ENCODE measurements around the gene NRP1.

Gene NRP1

DNA sequence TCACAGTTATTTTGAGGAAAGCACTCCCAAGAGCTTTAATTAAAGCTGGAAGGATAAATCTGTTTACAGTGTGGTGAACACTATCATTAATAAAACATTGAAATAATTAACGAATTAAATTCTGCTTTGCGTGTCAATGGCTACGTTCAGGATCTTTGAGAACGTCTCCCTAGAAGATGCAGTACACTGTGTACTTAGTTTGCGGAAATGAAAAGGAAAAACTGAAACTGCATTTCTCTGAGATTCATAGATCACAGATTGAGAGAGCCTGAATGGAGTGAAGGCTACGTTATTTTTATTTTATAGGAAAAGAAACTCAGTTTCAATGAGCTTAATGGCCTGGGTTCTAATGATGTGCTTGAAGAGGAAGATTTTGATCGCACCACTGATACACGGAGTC is 85.3 kb downstream of the NRP1 start:
- Histone ChIP-seq H3K27ac (ENCODE audit: low read length) (no peak overlapping the region), H3K9ac (ENCODE audit: low read length in 2 of 2) (no peak overlapping the region), H3K27me3 (ENCODE audit: control insufficient read depth in 1 of 2, insufficient read depth in 2 of 2, low read length in 2 of 2) (no peaks in the 10 kb centered on the region), H3K9me3 (ENCODE audit: control insufficient read depth in 2 of 2, low read length in 2 of 2) (no peaks in the 10 kb centered on the region), H3K36me3 (ENCODE audit: control insufficient read depth in 2 of 2, insufficient read depth in 2 of 2, low read length in 2 of 2) (peaks cover 18 to 36% of the 10 kb centered on the region in 2 donors), H3K4me1 (ENCODE audit: control insufficient read depth, insufficient read depth, low read length) (no peaks in the 10 kb centered on the region), H3K4me3 (ENCODE audit: low read length in 2 of 2) (no peak overlapping the region)

DNA sequence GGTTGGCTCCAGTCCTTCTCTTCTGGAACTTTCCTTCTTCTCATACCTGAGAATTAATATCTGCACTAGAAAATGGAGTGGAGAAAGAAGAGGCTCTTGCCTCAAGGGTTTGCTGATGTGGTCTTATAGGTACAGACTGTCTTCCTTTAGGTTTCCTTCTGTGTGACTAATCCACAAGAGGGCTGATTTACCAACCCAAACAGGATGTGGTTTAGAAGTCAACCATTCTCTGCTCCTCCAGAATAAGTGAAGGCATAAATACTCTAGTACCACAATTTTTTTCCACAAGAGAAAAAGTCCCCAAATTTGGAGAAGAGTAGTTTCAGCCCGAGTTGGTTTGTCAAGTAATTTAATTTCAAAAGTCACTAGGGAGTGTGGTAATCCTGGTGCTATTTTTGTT is 85.8 kb downstream of the NRP1 start:
- H3K27ac ChIP-seq (ENCODE audit: low read length) = no peak overlapping the region
- H3K27me3 ChIP-seq (ENCODE audit: control insufficient read depth in 1 of 2, insufficient read depth in 2 of 2, low read length in 2 of 2) = no peaks in the 10 kb centered on the region
- no peak overlapping the region for H3K9ac ChIP-seq (ENCODE audit: low read length in 2 of 2)
- no peaks in the 10 kb centered on the region for H3K4me1 ChIP-seq (ENCODE audit: control insufficient read depth, insufficient read depth, low read length)
- peaks cover 18 to 31% of the 10 kb centered on the region in 2 donors for H3K36me3 ChIP-seq (ENCODE audit: control insufficient read depth in 2 of 2, insufficient read depth in 2 of 2, low read length in 2 of 2)
- H3K9me3 ChIP-seq (ENCODE audit: control insufficient read depth in 2 of 2, low read length in 2 of 2) = no peaks in the 10 kb centered on the region
- no peak overlapping the region for H3K4me3 ChIP-seq (ENCODE audit: low read length in 2 of 2)

DNA sequence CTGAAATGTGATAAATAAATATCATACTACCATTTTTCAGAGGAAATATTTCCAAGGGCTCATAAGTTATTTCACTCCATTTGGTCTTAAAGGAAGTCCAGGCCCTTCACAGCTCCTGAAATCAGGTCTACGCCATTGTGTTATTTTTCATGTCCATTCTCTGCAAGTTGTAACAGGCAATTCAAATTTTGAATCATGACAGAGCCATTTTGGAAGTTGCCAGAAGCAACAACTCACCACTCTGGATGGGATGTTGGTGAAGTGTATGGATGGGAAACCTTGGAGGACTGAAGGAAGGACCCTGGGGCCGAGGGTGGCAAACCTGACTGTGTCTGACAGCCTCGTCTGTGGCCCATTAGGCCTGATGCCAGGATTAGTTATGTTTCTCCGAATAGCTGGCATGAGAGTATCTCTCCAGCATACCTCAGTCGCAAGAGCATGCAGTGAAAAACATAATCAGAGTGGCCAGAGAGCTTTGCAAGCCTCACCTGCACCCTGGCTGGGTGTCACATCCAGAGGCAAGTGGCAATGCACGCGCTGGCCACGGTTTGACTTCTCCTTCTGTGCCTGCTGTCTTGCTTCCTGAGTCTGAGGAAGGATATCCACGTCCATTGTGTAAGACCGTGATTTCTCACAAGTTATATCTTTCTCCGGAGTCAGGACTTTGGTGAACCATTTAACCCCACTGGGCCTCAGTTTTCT is 87.1 kb downstream of the NRP1 start:
- Histone ChIP-seq H3K9me3 (ENCODE audit: control insufficient read depth in 2 of 2, low read length in 2 of 2) (no peaks in the 10 kb centered on the region), H3K4me1 (ENCODE audit: control insufficient read depth, insufficient read depth, low read length) (no peaks in the 10 kb centered on the region), H3K27ac (ENCODE audit: low read length) (no peak overlapping the region), H3K4me3 (ENCODE audit: low read length in 2 of 2) (no peak overlapping the region), H3K36me3 (ENCODE audit: control insufficient read depth in 2 of 2, insufficient read depth in 2 of 2, low read length in 2 of 2) (peaks cover 16 to 21% of the 10 kb centered on the region in 2 donors), H3K9ac (ENCODE audit: low read length in 2 of 2) (no peak overlapping the region), H3K27me3 (ENCODE audit: control insufficient read depth in 1 of 2, insufficient read depth in 2 of 2, low read length in 2 of 2) (no peaks in the 10 kb centered on the region)

DNA sequence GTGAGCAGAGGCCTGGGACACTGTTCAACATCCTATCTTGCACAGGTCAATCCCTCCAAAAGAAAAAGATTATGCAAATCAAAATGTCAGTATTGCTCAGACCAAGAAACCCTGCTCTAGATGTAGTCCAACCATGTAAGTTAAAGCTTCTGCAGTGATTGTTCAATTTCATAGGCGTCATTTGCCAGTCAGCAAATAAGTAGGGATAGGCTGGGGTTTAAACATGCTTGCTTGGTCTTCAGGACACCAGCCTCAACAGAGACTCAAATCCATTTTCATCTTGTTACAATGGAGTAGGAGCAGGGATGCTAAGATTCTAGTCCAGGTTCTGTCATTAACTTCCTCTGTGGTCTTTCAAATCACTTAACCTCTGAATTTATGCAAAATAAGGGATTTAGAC is 89.1 kb downstream of the NRP1 start:
- H3K4me3 ChIP-seq (ENCODE audit: low read length in 2 of 2) = no peak overlapping the region
- H3K9ac ChIP-seq (ENCODE audit: low read length in 2 of 2) = no peak overlapping the region
- no peak overlapping the region for H3K27ac ChIP-seq (ENCODE audit: low read length)
- no peaks in the 10 kb centered on the region for H3K27me3 ChIP-seq (ENCODE audit: control insufficient read depth in 1 of 2, insufficient read depth in 2 of 2, low read length in 2 of 2)
- peaks cover 2 to 14% of the 10 kb centered on the region in 2 donors for H3K36me3 ChIP-seq (ENCODE audit: control insufficient read depth in 2 of 2, insufficient read depth in 2 of 2, low read length in 2 of 2)
- H3K9me3 ChIP-seq (ENCODE audit: control insufficient read depth in 2 of 2, low read length in 2 of 2) = no peaks in the 10 kb centered on the region
- no peaks in the 10 kb centered on the region for H3K4me1 ChIP-seq (ENCODE audit: control insufficient read depth, insufficient read depth, low read length)

DNA sequence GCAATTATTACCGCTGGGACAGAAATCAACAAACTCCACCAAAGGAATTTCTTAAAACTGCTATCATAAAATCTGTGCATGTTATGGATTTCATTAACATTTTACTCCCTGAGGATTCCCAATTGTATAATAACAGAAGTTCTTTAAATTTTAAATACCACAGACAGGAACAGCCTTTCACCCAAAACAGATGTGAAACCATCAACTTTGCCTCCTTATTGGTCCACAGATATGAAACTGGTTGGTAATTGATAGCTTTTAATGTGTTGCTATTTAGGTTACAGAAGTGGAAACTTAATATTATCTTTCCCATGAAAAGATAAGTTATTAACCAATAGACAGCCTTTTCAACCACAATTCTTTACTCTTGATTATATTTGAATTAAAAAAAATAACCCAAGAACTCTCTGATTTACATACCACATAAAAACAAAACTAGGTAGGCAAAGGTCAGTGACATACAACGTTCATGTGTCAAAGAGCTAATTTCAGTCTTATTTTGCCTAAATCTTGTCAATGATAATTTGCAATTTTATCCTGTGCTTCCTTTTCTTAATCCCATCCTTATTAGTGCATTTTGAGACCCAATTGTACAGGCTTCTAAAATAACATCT is 90.0 kb downstream of the NRP1 start:
- H3K36me3 ChIP-seq (ENCODE audit: control insufficient read depth in 2 of 2, insufficient read depth in 2 of 2, low read length in 2 of 2) = peaks cover 0 to 9% of the 10 kb centered on the region in 2 donors

DNA sequence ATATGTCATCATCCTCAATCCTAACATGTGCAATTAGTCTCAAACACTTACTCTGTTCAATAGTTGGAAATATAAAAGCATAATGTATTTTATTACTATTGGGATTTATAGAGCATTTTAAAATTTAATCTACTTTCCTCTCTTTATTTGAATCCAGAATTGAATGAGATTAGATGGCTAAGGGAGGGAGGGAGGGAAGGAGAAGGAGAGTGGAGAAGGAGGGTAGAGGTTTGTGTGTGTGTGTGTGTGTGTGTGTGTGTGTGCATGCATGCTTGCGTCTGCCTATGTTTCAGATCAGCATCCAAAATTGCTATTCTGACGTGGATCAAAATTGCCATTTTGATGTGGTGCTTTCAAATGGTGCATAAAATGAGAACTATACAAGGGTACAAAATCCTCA is 90.8 kb downstream of the NRP1 start:
- H3K36me3 ChIP-seq (ENCODE audit: control insufficient read depth in 2 of 2, insufficient read depth in 2 of 2, low read length in 2 of 2) = peaks cover 0 to 9% of the 10 kb centered on the region in 2 donors
- no peaks in the 10 kb centered on the region for H3K4me1 ChIP-seq (ENCODE audit: control insufficient read depth, insufficient read depth, low read length)
- no peak overlapping the region for H3K4me3 ChIP-seq (ENCODE audit: low read length in 2 of 2)
- H3K27me3 ChIP-seq (ENCODE audit: control insufficient read depth in 1 of 2, insufficient read depth in 2 of 2, low read length in 2 of 2) = no peaks in the 10 kb centered on the region
- H3K9me3 ChIP-seq (ENCODE audit: control insufficient read depth in 2 of 2, low read length in 2 of 2) = no peaks in the 10 kb centered on the region
- H3K9ac ChIP-seq (ENCODE audit: low read length in 2 of 2) = no peak overlapping the region
- no peak overlapping the region for H3K27ac ChIP-seq (ENCODE audit: low read length)

More for the DNA sequence above, 90.0 kb downstream of the NRP1 start:
- Histone ChIP-seq H3K4me1 (ENCODE audit: control insufficient read depth, insufficient read depth, low read length) (no peaks in the 10 kb centered on the region), H3K9me3 (ENCODE audit: control insufficient read depth in 2 of 2, low read length in 2 of 2) (no peaks in the 10 kb centered on the region), H3K27ac (ENCODE audit: low read length) (no peak overlapping the region), H3K9ac (ENCODE audit: low read length in 2 of 2) (no peak overlapping the region), H3K4me3 (ENCODE audit: low read length in 2 of 2) (no peak overlapping the region), H3K27me3 (ENCODE audit: control insufficient read depth in 1 of 2, insufficient read depth in 2 of 2, low read length in 2 of 2) (no peaks in the 10 kb centered on the region)

DNA sequence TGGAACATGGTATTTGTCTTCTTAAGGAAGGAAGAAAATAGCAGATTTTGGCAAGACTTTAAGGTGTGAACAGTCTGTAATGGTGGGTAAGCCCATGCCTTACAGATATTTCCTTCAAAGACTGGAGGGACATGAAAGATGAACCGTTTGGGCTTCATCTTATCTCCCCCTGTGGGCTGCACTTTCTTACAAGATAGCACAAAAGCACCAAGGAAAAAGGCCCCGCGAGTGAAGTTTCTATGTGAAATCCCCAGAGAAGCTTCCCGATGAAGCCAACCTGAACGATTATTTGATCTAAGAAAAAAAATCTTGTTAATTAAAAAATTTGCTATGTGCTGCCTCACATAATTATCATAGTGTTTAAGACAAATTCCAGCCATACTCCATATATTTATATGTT is 91.5 kb downstream of the NRP1 start:
- H3K27ac ChIP-seq (ENCODE audit: low read length) = no peak overlapping the region
- no peaks in the 10 kb centered on the region for H3K9me3 ChIP-seq (ENCODE audit: control insufficient read depth in 2 of 2, low read length in 2 of 2)
- H3K4me3 ChIP-seq (ENCODE audit: low read length in 2 of 2) = no peak overlapping the region
- no peaks in the 10 kb centered on the region for H3K27me3 ChIP-seq (ENCODE audit: control insufficient read depth in 1 of 2, insufficient read depth in 2 of 2, low read length in 2 of 2)
- H3K4me1 ChIP-seq (ENCODE audit: control insufficient read depth, insufficient read depth, low read length) = no peaks in the 10 kb centered on the region
- peaks cover 3 to 9% of the 10 kb centered on the region in 2 donors for H3K36me3 ChIP-seq (ENCODE audit: control insufficient read depth in 2 of 2, insufficient read depth in 2 of 2, low read length in 2 of 2)
- H3K9ac ChIP-seq (ENCODE audit: low read length in 2 of 2) = no peak overlapping the region

DNA sequence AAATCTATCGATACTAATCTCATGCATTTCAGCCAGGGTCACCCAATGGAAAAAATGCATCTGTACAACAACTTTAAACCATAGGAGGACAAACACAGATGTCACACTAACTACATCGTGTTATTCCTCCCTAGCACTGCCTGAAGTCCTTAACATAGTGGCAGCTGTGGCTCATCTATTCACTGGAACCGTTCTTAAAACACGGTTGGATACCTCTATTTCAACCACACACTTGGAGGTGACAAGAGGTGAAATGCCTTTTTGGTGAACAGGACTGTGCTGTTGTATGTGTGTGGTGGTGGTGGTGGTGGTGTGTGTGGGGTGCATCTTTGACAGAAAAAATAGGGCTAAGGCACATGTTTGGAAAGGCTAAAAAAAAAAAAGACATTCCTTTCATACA is 93.1 kb downstream of the NRP1 start:
- peaks cover 2 to 3% of the 10 kb centered on the region in 2 donors for H3K36me3 ChIP-seq (ENCODE audit: control insufficient read depth in 2 of 2, insufficient read depth in 2 of 2, low read length in 2 of 2)
- H3K9ac ChIP-seq (ENCODE audit: low read length in 2 of 2) = no peak overlapping the region
- no peaks in the 10 kb centered on the region for H3K9me3 ChIP-seq (ENCODE audit: control insufficient read depth in 2 of 2, low read length in 2 of 2)
- H3K27ac ChIP-seq (ENCODE audit: low read length) = no peak overlapping the region
- no peaks in the 10 kb centered on the region for H3K4me1 ChIP-seq (ENCODE audit: control insufficient read depth, insufficient read depth, low read length)
- no peak overlapping the region for H3K4me3 ChIP-seq (ENCODE audit: low read length in 2 of 2)
- H3K27me3 ChIP-seq (ENCODE audit: control insufficient read depth in 1 of 2, insufficient read depth in 2 of 2, low read length in 2 of 2) = no peaks in the 10 kb centered on the region

DNA sequence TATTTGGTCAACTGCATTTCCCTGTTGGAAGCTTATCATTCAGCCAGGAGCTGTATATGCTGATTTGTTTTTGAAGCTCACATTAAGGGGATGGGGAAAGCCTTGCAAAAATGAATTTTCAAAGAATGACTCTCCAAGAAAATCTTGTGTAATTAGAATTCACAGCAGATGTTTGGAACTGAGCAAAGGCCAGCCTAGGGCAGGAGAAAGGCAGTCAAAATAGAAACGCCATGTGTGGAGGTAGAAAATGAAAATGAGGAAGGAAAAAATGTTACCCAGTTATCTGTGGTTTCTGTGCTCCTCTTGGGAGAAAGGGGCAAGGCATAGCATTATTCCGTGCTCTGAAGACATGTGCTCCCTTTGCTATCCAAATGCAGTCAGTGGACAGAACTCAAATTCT is 93.5 kb downstream of the NRP1 start:
- no peak overlapping the region for H3K27ac ChIP-seq (ENCODE audit: low read length)
- no peaks in the 10 kb centered on the region for H3K27me3 ChIP-seq (ENCODE audit: control insufficient read depth in 1 of 2, insufficient read depth in 2 of 2, low read length in 2 of 2)
- no peak overlapping the region for H3K4me3 ChIP-seq (ENCODE audit: low read length in 2 of 2)
- H3K9ac ChIP-seq (ENCODE audit: low read length in 2 of 2) = no peak overlapping the region
- peaks cover 0 to 3% of the 10 kb centered on the region in 2 donors for H3K36me3 ChIP-seq (ENCODE audit: control insufficient read depth in 2 of 2, insufficient read depth in 2 of 2, low read length in 2 of 2)
- H3K4me1 ChIP-seq (ENCODE audit: control insufficient read depth, insufficient read depth, low read length) = no peaks in the 10 kb centered on the region
- no peaks in the 10 kb centered on the region for H3K9me3 ChIP-seq (ENCODE audit: control insufficient read depth in 2 of 2, low read length in 2 of 2)

DNA sequence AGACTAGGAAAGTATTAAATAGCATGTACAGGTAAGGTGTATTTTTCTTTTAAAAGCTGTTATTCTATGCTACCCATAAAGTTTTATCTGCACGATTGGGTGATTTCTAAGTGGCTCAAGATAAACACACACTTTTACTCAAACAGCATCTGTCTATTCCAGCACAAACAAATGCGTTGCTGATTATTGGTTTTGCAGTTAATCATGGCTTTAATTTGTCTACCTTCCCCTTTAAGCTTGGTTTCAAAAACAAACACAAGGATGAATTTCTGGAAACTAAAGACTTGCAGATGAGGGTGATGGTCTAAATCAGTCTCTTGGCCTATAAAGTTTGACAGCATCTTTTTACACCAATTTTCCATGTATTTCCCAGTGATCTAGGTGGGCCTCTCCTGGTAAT is 94.2 kb downstream of the NRP1 start:
- Histone ChIP-seq H3K27me3 (ENCODE audit: control insufficient read depth in 1 of 2, insufficient read depth in 2 of 2, low read length in 2 of 2) (no peaks in the 10 kb centered on the region), H3K4me3 (ENCODE audit: low read length in 2 of 2) (no peak overlapping the region), H3K4me1 (ENCODE audit: control insufficient read depth, insufficient read depth, low read length) (no peaks in the 10 kb centered on the region), H3K36me3 (ENCODE audit: control insufficient read depth in 2 of 2, insufficient read depth in 2 of 2, low read length in 2 of 2) (peaks cover 0 to 3% of the 10 kb centered on the region in 2 donors), H3K27ac (ENCODE audit: low read length) (no peak overlapping the region), H3K9me3 (ENCODE audit: control insufficient read depth in 2 of 2, low read length in 2 of 2) (no peaks in the 10 kb centered on the region), H3K9ac (ENCODE audit: low read length in 2 of 2) (no peak overlapping the region)

DNA sequence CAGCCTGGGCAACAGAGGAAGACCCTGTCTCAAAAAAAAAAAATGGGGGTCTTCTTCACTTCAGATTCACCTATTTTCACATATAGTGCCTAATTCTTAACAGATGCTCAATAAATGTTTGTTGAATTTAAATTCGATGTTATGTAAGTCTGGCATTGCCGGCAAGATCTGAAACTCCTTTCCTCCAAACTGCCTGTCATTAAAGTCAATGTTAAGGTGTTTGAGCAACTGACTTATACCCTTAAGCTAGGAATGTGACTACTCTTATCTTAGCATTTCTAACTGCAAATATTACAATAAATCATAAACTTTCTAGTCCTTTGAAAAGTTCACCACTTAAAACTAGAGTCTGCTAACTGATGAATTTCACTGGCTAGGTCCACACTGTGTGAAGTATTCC is 95.2 kb downstream of the NRP1 start:
- no peak overlapping the region for H3K27ac ChIP-seq (ENCODE audit: low read length)
- no peak overlapping the region for H3K9ac ChIP-seq (ENCODE audit: low read length in 2 of 2)
- H3K4me1 ChIP-seq (ENCODE audit: control insufficient read depth, insufficient read depth, low read length) = no peaks in the 10 kb centered on the region
- peaks cover 0 to 3% of the 10 kb centered on the region in 2 donors for H3K36me3 ChIP-seq (ENCODE audit: control insufficient read depth in 2 of 2, insufficient read depth in 2 of 2, low read length in 2 of 2)
- H3K27me3 ChIP-seq (ENCODE audit: control insufficient read depth in 1 of 2, insufficient read depth in 2 of 2, low read length in 2 of 2) = no peaks in the 10 kb centered on the region
- H3K9me3 ChIP-seq (ENCODE audit: control insufficient read depth in 2 of 2, low read length in 2 of 2) = no peaks in the 10 kb centered on the region
- H3K4me3 ChIP-seq (ENCODE audit: low read length in 2 of 2) = no peak overlapping the region
